T47D (cell line): ENCODE data around the gene RPAP2.
"Not testable (repeated sequence)": the region's sequence is repeated elsewhere in the genome, so short reads cannot be mapped to it uniquely, and the experiment has no call there.

Experiments used
- DNase-seq, 2 experiments: peaks; one replicate each; pipeline versions ENCODE4 v3.0.0 to v3.0.0-alpha.2; 2011 to 2012; ENCODE audit warnings: low read depth in 1 of 2, low spot score in 1 of 2
- JUND ChIP-seq: IDR thresholded peaks from 2 replicates; pipeline ENCODE4 v1.6.1; 2012; ENCODE audit warnings: low read depth
- in situ Hi-C: cut with HindIII; loops from 2 replicates; pipeline ENCODE4 v1.10.0; 2016; ENCODE audit warnings: low sequenced_read_pairs, low pct_unique_long_range_greater_than_20kb

Gene RPAP2

GRCh38 chr1:92333668-92334067 is 34.8 kb downstream of the RPAP2 start:
- in situ Hi-C loops = no loop called here
- no peak for DNase-seq
- TF ChIP-seq JUND = no peak

DNA sequence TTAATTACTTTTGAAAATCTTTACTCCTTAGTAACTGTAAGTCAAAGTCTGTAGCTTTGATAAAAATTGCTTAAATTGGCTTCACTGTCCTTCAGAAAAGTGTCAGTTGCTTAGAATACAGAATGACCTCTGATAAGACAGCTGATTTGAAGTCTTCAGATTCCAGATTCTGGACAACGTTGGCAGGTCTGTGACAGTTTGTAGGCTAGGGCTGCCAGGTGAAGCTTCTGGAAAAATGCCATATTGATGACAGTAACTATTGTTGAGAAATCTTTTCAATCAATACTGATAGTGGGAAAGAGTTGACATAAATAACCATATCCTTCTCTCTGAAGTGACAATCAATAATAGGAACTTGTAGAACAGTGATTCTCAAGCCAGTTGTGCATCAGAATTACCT is 41.3 kb downstream of the RPAP2 start:
- DNase-seq = no peak
- in situ Hi-C loops = no loop called here
- no peak for TF ChIP-seq JUND

GRCh38 chr1:92342401-92342800 is 43.5 kb downstream of the RPAP2 start:
- no peak for DNase-seq
- no peak for TF ChIP-seq JUND

DNA sequence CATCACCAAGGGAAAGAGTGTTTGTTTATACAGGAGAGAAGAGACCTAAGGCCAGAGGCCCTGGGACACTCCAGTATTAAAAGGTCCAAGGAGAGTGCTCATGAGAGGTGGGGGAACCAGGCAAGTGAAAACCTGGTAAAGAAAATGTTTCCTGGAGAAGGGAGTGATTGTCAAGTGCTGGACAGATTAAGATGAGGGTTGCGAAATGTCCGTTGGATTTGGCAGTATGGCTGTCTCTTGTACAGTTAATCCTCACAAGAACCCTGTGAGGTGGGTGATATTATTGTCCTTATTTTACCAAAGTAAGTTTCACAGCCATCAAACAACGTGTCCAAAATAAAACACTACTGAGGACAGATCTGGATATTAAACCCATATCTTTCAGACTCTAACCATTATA is 44.2 kb downstream of the RPAP2 start:
- in situ Hi-C loops = no loop called here
- DNase-seq = no peak
- no peak for TF ChIP-seq JUND

More at GRCh38 chr1:92342401-92342800, 43.5 kb downstream of the RPAP2 start:
- in situ Hi-C loops = no loop called here

DNA sequence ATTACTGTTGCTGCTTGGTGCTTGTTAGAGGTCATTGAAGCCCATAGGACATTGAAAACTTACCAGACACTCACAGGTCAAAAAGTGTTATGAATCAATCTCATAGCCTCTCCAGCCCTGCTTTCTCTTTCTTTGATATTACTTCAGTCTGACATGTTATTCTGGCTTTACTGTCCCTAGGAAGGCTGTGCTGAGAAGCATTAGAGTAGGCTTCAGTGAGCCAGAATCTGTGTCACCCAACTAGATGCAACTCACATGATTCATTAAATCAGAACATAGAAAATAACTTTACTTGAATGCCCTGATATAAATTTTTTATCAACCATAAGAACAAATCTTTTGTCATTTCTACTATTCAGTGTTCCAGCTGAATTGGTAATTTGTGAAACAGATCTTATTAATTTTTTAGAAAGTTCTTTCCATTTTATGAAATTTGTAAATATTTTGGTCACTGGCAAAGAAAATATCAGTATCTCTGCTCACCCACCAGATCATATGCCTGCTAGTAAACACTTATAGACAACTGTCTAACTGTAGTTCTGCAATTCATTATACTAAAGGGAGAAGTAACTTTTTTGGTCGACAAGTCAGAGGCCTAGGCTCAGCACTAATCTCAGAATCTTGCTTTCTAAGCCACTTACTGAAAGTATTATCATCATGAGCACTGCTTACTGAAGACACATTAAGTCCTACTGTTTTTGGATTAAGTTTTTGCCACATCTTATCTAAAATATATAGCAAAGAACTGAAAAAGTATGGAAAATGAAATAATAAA is 48.2 kb downstream of the RPAP2 start:
- in situ Hi-C loops = no loop called here
- no peak for TF ChIP-seq JUND
- no peak for DNase-seq

GRCh38 chr1:92352856-92353255 is 54.0 kb downstream of the RPAP2 start:
- no peak for DNase-seq
- no peak for TF ChIP-seq JUND
- in situ Hi-C loops = no loop called here

- in situ Hi-C loops = no loop called here
- DNase-seq = no peak
- TF ChIP-seq JUND = no peak
Observed at GRCh38 chr1:92354259-92354658, 55.4 kb downstream of the RPAP2 start.

GRCh38 chr1:92356956-92357355 is 58.1 kb downstream of the RPAP2 start:
- in situ Hi-C loops = no loop called here
- DNase-seq = no peak

DNA sequence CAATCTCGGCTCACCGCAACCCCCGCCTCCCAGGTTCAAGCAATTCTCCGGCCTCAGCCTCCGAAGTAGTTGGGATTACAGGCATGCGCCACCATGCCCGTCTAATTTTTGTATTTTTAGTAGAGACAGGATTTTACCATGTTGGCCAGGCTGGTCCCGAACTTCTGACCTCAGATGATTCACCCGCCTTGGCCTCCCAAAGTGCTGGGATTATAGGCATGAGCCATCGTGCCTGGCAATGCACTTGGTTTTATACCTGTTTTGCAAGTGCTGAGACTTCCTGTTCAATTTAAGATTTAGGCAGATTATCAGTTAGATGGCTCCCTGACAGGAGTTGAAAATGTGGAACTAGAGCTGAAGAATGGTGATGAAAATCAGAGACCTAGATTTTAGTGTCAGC is 60.5 kb downstream of the RPAP2 start:
- in situ Hi-C loops, DNase-seq: not testable (repeated sequence)

More at GRCh38 chr1:92356956-92357355, 58.1 kb downstream of the RPAP2 start:
- no peak for TF ChIP-seq JUND

GRCh38 chr1:92359986-92360385 is 61.1 kb downstream of the RPAP2 start:
- no peak for DNase-seq
- in situ Hi-C loops = no loop called here
- no peak for TF ChIP-seq JUND

GRCh38 chr1:92362970-92363369 is 64.1 kb downstream of the RPAP2 start:
- DNase-seq = no peak
- no peak for TF ChIP-seq JUND
- in situ Hi-C loops = no loop called here

DNA sequence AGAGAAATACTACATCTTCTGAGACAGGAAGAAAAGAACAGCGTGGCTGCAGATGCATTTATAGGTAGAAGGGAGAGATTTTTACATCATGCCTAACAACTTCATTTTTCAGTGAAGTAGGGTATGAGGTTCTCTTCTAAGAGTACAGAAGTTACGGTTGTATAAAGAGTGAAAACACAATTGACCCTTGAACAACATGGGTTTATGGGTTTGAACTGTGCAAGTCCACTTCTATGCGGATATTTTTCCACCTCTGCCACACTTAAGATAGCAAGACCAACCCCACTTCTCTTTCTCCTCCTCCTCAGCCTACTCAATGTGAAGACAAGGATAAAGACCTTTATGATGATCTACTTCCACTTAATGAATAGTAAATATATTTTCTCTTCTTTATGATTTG is 64.5 kb downstream of the RPAP2 start:
- in situ Hi-C loops = no loop called here

DNA sequence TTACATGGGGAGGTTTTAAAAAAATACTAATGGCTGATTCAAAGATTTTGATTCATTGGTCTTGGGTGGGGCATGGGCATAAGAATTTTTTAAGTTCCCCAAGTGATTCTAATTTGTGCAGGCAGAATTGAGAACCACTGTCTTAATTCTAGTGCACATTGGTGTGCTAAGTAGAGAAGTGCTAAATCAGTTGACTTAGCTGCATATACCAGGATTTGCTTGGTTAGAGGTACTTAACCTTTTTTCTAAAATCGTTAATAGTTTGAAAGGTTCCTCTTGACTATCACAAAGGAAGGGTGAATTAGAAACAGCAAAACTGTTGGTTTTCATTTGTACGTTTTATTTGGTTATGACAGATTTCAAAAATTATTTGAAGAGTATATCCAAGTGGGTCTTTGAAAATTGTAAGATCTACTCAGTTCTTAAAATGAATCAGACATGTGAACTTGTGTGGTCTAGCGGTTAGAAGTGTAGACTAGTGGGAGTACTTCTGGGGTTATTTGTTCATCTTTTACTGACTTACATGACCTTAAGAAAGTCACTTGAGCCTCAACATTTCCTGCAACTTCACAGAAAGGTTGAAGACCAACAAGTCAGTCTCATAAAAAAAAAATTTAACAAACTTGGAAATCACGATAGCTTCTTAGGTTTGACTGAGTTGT is 66.7 kb downstream of the RPAP2 start:
- in situ Hi-C loops = no loop called here
- DNase-seq = no peak
- TF ChIP-seq JUND = no peak

More for the DNA sequence above, 64.5 kb downstream of the RPAP2 start:
- DNase-seq = no peak
- no peak for TF ChIP-seq JUND

- DNase-seq = no peak
- in situ Hi-C loops = no loop called here
- no peak for TF ChIP-seq JUND
Observed at GRCh38 chr1:92366040-92366395, 67.2 kb downstream of the RPAP2 start.
